G401.6 (cell line): Measurements from ENCODE around the gene FZD10.

Experiments
- FAIRE-seq: peaks from 2 replicates; lab custom pipeline; 2012; peaks lifted over from hg19 to GRCh38; lab: Jason Lieb, UNC

Gene FZD10

GRCh38 chr12:130155416-130156073, 6.7 kb upstream of the FZD10 start:
- FAIRE-seq: no peak

- FAIRE-seq: no peak
Measured at GRCh38 chr12:130156652-130157275, 5.5 kb upstream of the FZD10 start.

DNA sequence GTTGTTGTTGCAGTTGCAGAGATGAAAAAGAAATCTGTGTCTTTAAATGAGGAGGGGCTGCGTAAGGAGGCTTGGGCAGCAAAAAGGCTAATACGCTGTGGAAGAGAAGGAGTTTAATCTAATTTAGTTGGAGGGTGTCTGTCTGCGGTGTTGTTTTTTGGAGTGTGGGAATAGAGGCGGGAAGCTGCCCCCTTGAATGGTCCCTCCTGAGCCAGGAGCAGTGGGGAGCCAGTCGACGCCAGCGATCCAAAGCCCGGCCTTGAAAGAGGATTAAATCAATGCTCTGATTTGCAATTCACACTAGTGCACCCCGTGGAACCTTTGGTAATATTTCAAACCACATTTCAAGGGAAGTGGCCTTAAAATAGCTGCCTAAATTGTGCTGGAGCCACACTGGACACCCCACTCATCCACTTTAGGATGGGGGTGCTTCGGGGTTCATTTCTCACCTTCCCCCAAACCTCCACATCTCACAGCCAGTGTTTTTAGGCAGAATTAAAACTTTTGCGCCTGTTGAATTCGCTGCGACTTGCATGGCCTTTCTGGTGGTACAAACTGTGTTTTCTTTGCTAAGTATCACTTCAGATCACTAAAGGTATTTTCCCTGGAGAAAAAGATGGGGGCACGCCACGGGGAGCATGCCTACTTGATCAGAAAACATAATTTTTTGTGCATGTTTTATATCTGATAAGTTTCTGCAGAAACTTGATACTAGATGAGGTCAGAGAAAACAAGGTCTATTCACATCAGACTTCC, 4.1 kb upstream of the FZD10 start:
- no peak for FAIRE-seq

- no peak for FAIRE-seq
Measured at GRCh38 chr12:130158754-130159059, 3.6 kb upstream of the FZD10 start.

- no peak for FAIRE-seq
Measured at GRCh38 chr12:130160306-130160705, 2.0 kb upstream of the FZD10 start.

DNA sequence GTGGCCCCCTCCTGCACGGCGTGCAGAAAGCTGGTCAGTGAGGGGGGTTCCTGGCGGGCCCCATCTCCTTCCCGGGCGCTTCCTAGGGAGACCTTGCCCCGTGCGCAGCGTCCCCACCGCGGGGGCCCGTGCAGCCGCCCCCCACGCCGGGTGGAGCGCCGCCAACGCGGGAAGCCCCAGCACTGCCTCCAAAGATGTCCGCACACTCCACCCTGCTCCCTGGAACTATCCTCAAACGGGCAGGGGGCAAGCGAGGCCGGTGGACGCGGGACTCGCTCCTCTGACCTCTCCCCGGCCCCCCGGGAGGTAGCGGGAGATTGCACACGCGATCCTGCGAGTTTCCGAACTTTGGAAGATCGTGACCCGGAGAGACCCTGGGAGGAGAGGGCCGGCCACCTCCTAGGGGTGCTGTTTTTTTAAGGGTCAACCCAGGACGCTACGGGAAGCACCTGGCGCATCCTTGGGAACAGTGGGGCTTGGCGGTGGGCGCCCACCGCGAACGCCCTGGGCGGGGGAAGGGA, 1.5 kb upstream of the FZD10 start:
- FAIRE-seq: no peak

DNA sequence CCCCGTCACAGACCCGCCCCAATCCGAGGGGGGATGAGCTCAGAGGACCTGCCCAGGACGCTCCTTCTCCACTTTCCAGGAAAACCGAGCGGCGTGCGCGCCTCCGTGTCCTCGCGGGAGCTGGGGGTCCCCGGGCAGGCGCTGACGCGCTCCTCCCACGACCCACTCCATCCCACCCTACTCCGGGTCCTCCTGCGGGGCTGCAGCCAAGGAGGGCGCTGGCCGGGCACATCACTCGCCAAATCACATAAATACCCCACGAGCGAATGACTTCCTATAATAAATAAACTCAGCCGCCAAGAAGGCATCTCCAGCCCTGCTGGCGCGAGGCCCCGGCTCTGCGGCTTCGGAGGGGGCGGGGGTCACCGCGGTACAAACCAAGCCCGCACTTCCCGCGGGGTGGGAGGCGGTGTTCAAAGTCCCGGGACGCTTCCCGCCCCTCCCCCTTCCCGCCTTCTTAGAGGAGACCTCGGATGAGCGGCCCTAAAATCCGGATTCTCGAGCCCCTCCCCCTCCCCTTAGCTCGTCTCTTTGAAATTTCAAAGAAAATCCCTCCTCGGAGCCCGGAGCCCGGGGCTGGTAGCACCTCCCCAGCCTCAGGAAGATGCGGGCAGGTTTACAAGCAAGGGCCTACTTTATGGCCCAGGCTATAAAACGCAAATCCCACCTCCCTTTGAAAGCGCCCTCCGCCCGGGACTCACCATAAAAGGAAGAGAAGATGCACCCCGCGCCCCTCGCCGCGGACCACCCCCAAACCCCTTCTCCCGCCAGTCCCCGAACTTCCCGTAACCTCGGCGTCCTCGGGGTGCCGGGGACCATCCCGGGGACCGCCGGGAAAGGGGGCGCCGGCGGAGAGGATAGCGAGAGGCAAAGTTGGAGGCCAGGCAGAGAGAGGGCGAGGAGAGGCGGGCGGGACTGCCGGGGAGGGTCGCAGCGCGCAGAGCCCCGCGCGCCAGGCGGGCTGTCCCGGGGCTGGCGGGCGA, 712 bp upstream of the FZD10 start:
- FAIRE-seq: no peak

- no peak for FAIRE-seq
Measured at GRCh38 chr12:130162745-130163460, 639 bp downstream of the FZD10 start.

GRCh38 chr12:130163461-130164215, 1.4 kb downstream of the FZD10 start:
- no peak for FAIRE-seq

- no peak for FAIRE-seq
Measured at GRCh38 chr12:130164216-130164542, 1.9 kb downstream of the FZD10 start.

DNA sequence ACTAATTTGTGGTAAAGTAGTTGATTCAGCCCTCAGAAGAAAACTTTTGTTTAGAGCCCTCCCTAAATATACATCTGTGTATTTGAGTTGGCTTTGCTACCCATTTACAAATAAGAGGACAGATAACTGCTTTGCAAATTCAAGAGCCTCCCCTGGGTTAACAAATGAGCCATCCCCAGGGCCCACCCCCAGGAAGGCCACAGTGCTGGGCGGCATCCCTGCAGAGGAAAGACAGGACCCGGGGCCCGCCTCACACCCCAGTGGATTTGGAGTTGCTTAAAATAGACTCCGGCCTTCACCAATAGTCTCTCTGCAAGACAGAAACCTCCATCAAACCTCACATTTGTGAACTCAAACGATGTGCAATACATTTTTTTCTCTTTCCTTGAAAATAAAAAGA, 2.7 kb downstream of the FZD10 start:
- no peak for FAIRE-seq

GRCh38 chr12:130166306-130166705, 4.0 kb downstream of the FZD10 start:
- FAIRE-seq: no peak

GRCh38 chr12:130167537-130167936, 5.3 kb downstream of the FZD10 start:
- no peak for FAIRE-seq

GRCh38 chr12:130169256-130169655, 7.0 kb downstream of the FZD10 start:
- no peak for FAIRE-seq

- FAIRE-seq: no peak
Measured at GRCh38 chr12:130169924-130170323, 7.7 kb downstream of the FZD10 start.

- no peak for FAIRE-seq
Measured at GRCh38 chr12:130170611-130171010, 8.3 kb downstream of the FZD10 start.

GRCh38 chr12:130177635-130178242, 15.5 kb downstream of the FZD10 start:
- FAIRE-seq: no peak

GRCh38 chr12:130178282-130178681, 16.0 kb downstream of the FZD10 start:
- no peak for FAIRE-seq

GRCh38 chr12:130179191-130179590, 16.9 kb downstream of the FZD10 start:
- no peak for FAIRE-seq

GRCh38 chr12:130179621-130180020, 17.4 kb downstream of the FZD10 start:
- no peak for FAIRE-seq

GRCh38 chr12:130181211-130181610, 18.9 kb downstream of the FZD10 start:
- FAIRE-seq: no peak
